Activated naive CD8-positive, alpha-beta T cell treated with anti-CD3 and anti-CD28 coated beads, Interleukin-2, amount 50 U/mL, for 16 hours (primary cell): Measurements from ENCODE around the gene PSMG3.
"Not testable (repeated sequence)": the region's sequence is repeated elsewhere in the genome, so short reads cannot be mapped to it uniquely, and the experiment has no call there.

ENCODE experiments used
- DNase-seq: peaks from one replicate; pipeline ENCODE4 v3.0.0-alpha.2; 2020; ENCODE audit warnings: low read depth, low spot score

The PSMG3 gene

DNA sequence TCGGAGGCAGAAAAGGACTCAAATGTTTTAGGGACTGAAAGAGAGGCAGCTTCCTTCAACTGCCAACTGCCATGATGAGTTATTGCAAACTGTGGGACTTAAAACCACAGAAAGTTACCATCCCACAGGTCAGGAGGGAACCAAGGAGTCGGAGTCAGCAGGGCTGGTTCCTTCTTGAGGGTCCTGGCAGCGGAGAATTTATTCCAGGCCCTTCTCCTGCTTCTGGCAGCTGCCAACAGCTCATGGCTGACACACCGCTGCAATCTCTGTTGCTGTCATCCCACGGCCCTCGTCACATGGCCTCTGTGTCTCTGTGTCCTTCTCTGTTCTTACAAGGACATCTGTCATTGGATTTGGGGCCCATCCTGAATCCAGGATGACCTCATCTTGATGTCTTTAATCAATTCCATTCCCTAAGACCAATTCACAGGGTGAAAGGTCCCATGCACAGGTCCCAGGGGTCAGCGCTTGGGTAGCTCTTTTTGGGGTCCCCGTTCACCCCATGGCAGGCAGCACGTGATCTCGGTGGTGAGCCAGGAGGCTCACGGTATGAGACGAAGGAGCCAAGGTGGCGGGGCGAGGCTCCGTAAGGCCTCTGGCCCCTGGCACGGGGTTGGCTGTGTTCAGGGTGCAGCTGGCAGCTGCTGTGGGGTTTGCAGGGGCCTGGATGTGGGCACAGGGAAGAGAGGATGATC, 27.4 kb upstream of the PSMG3 start:
- DNase-seq = no peak

DNA sequence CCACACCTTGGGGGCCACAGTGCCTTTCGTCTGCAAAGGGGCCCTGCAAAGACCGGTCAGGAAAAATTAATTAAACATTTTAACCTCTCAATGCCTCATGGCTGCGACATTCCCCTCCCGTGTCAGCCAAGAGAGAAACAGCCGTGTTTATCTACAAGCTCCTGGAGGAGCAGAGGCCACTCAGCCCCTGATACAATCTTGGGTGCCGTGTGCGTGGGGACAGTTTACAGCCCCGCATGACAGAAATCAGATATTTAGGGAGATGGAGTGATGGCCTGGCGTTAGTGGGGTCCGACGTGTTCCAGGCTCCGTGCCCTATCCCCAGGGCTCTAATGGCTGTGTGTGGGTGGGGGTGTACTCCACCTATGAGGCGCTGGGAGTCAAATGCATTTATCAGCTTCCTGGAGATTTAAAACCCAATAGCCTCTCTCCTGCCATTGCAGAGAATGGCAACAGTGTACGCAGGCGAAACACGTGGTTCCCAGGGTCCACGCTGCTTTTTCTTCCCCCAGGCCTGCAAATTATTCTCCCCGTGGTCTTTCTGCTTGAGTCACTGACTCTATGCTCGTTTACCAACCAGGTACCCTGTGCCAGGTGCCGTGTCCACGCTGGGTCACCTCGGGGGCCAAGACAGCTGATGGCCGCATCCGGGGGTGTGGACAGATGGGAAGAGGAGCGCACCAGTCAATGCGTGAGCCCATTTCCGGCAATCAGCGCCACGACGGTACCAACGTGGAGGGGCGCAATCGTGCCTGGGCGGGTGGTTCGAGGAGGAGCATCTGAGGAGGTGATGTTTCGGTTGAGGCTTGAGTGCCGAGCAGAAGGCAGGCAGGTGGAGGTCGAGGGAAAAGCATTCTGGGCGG, 26.6 kb upstream of the PSMG3 start:
- DNase-seq = no peak

DNA sequence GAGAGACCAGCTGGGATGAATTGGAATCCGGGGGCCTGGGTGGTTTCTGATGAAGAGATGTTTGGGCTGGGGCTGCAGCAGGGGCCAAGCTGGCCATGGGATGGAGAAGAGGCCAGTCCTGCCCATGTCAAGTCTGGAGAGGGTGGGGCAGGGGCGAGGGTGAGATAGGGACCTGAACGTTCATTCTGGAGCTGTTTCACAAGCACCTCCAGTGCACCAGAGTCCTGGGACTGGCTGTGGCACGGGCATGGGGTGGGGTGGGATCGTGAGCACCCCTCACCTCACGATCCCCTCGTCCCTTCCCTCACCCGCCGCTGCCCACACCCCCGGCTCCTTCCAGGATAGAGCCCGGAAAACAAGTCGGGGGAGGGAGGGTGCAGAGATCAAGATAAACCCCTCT, 25.8 kb upstream of the PSMG3 start:
- DNase-seq = no peak

DNA sequence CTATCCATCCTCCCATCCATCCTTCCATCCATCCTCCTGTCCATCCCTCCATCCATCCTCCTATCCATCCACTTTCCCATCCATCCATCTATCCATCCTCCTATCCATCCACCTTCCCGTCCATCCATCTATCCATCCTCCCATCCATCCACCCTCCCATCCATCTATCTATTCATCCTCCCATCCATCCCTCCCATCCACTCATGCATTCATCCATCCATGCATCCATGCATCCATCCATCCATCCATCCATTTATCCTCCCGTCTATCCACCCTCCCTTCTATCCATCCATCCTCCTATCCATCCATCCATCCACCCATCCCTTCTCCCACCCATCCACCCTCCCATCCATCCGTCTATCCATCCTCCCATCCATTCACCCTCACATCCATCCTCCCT, 25.2 kb upstream of the PSMG3 start:
- DNase-seq = no peak

DNA sequence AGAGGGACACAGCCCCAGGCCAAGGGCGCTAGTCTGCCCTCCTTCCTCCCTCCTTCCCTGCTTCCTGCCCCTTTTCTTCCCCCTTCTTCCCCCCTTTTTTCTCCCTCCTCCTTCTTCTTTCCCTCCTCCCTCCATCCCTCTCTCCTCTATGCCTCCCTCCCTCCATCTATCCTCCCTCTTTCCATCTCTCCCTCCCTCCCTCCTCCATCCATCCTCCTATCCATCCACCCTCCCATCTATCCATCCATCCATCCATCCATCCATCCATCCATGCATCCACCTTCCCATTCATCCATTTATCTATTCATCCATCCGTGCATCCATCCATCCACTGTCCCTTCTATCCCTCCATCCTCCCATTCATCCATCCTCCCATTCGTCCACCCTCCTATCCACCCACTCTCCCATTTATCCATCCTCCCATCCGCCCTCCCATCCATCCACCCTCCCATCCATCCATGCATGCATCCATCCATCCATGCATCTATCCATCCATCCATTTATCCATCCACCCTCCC, 24.1 kb upstream of the PSMG3 start:
- no peak for DNase-seq

DNA sequence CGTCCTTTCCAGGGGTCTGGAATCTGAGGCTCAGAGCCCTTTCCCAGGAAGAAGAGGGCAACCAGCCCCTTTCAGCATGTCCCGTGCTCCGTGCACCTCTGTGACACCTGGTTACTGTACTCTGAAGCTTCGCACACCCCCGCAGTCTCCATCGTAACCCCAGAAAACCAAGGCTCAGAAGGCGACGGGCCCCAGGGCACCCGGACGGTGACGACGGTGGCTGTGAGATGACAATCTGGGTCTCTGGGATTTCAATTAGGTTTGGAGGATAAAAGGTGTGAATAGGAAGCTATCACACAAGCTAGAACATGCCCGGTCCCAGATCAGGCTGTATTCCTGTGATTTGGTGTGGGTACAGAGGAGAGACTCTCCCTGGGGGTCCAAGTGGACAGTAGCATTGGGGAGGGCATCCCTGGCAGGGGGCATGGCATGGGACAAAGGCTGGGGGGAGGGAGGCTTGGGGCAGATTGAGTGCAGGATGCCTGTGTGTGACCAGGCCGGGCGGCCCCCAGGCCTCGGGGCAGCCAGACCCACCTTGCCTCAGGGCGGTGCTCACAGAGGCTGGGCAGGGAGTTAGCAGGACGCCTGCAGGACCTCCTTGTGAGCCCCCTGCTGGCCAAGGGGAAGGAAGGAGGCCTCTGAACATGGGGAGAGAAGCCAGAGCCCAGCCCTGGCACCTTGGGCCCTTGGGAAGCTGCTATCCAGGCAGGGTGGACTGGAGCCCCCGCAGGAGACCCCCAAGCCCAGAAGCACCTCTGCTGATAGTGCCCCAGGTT, 23.4 kb upstream of the PSMG3 start:
- DNase-seq = no peak

DNA sequence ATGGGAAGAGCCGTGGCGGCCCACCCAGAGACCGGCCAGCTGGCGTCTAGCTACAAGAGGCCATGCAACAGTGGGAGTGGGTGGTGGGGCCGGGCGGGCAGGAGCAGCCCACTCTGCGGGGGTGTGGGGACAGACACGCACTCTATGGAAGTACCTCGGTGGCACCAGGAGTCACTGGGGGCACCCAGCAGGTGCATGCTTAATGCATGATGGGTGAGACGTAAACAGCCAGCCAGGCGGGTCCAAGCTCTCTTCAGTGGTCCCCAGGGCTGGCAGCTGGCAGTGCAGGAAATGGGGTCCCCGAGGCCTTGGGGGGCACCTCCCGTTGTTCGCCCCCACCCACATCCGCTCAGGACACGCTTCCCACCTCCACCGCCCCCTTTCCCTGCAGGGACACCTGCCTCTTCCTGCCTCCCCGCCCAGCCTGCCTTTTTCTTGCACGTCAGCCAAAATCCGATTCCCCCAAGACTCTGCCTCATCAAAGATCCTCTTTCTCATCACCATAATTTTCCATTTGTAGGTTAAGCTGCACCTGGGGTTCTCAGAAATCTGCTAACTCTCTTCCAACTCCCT, 22.6 kb upstream of the PSMG3 start:
- DNase-seq = no peak

DNA sequence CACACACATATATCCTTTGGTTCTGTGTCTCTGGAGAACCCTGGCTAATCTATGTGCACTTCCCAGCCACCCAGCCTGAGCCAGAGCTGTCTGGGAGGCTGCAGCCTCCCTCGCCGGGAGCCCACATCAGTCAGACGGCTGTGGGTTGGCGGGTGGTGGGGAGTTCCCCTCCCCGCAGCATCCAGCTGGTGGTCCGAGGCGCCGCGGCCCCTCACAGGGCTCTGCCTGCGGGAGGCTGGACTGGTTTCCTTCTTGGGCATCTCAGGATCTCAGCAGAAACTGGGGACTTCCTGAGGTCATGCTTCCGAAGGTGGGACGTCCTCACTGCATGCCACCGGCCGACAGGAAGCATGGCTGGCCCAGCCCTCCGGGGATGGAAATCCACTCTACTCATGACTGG, 22.0 kb upstream of the PSMG3 start:
- DNase-seq = no peak

DNA sequence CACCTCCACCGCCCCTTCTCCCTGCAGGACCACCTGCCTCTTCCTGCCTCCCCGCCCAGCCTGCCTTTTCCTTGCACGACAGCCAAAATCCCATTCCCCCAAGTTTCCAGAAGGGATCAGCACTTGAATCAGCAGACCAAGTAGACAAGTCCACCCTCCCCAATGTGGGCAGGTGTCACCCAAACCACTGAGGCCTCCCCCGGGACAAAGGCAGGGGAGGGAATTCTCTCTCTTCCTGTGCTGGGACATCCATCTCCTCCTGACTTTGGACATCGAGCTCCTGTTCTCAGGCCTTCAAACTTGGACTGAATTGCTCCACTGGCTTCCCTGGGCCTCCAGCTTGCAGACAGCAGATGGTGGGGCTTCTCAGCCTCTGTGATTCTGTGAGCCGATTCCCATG, 21.6 kb upstream of the PSMG3 start:
- DNase-seq = no peak

DNA sequence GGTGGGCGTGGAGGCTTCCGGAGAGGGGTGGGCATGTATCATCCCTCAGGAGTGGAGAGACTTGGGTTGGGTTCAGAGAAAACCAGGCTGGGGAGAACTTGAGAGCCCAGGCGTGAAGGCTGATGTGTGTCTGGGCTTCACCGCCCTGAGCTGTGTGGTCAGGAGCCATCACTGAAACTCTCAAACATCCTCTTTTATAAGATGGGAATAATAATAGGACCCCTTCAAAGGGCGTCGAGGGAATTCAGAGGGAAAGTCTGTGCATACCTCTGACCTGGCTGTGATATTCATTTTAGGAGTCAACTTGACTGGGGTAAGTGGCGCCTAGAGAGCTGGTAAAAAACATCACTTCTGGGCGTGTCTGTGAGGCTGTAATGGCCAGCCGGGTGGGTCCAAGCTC, 21.1 kb upstream of the PSMG3 start:
- DNase-seq = no peak

DNA sequence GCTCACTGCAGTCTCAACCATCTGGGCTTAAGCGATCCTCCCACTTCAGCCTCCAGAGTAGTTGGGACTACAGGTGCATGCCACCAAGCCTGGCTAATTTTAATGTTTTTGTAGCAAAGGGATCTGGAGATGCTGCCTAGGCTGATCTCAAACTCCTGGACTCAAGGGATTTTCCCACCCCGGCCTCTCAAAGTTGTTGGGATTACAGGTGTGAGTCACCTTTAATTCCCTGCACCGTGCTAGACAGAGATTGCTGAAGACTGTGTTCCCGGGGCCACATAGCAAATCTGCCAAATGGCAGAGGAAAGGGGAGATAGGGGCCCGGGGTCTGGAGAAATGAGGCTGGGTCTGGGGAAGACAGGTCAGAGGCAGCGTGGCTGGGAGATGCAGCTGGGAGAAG, 20.6 kb upstream of the PSMG3 start:
- no peak for DNase-seq

DNA sequence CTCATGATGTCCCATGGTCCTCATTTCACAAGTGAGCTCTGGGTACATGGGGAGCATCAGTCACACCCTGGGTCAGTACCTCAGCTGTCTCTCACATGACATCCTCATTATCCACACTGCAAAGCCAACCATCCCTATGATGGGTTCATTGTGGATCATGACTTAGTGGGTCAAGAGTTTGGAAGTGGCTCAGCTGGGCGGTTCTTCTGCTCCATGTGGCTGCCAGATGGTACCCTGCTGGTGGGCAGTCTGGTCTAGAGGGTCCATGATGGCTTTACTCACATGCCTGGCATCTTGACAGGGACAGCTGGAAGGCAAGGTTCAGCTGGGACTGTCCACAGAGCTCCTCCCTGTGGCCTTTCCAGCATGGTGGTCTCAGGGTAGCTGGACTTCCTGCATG, 19.1 kb upstream of the PSMG3 start:
- no peak for DNase-seq

DNA sequence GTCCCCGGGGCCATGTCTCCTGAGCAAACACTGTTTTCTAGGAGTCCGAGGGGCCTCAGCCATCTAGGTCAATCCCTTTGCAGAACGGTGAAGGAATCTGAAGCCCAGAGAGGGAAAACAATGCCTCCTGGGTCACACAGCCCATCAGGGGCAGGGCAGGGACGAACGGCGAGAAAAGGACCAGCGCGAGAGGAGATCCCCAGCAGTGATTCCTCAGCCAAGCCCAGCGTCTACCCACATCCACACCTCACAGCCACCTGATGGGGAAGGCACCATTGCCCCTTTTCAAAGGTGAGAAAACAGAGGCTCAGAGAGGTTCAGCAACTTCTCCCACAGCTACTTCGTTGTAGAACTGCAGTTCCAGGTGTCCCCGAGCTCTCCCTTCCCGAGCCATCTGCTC, 17.9 kb upstream of the PSMG3 start:
- DNase-seq = no peak

DNA sequence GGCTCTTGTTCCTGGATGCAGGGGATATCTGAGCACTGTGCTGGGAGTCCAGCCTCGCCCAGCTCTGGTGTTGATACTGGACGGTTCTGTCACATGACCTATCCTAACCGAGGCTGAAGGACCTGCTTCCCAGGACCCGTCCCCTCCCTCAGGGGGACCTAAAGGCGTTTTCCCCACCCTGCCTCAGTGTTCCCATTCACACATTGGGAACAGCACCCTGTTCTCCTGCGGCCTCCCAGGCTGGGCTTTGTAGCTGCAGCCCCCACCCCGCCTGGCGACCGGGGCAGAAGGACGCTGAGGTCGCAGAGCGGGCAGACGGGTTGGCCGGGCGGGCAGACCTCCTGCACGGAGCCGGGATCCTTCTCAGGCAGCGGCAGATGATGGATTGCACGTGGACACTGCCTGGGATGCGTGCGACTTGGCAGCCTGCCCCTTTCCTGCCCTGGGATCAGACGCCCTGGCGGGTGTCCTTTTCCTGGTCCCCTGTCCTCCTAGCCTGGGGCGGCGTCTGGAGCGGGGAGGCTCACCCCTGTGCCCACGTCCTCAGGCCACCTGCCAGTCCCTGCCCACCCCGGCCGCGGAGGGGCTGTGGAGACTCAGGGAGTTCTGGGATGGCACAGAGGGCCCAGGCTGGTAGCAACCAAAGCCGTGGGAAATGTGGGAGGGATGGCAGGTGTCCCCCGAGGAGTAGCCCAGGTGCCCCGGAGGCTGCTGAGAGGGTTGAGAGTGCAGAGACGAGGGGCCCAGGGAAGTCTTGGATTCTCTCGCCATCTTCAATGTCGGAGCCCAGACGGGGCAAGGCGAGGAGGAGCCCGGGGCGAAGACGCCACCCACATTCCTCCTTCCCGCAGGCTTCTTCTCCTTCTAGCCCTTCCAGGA, 17.2 kb upstream of the PSMG3 start:
- no peak for DNase-seq

DNA sequence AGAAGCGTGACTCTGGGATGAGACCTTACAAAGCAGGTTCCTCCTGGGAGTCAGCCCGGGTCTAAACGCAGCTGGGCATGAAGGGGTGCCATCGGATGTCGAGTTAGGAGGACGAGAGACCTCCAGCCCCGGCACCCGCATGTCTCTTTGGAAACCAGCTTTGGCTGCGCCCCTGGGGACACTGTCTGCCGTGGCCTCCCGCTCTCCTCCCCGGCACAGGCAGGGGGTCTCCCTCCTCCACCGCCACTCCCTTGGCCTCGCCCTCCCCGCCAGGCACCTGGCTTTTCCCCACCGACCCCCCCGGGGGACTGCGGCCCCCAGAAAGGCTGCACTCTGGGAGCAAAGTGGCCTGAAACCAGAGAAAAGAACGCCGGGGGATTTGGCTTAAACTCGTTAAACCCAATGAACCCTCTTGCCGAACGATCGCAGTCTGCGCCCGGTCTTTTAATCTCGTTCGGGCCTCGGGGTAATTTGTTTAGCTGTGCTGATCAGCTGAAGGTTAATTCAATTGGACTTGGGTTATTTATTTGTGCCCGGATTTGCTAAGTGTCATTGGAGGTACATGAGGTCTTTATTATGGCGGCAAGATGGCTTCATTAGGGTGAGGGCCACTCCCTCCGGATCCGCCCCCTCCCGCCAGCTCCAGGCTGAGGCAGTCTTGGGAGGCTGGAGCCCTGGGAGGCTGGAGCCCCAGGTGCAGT, 16.4 kb upstream of the PSMG3 start:
- DNase-seq = no peak

DNA sequence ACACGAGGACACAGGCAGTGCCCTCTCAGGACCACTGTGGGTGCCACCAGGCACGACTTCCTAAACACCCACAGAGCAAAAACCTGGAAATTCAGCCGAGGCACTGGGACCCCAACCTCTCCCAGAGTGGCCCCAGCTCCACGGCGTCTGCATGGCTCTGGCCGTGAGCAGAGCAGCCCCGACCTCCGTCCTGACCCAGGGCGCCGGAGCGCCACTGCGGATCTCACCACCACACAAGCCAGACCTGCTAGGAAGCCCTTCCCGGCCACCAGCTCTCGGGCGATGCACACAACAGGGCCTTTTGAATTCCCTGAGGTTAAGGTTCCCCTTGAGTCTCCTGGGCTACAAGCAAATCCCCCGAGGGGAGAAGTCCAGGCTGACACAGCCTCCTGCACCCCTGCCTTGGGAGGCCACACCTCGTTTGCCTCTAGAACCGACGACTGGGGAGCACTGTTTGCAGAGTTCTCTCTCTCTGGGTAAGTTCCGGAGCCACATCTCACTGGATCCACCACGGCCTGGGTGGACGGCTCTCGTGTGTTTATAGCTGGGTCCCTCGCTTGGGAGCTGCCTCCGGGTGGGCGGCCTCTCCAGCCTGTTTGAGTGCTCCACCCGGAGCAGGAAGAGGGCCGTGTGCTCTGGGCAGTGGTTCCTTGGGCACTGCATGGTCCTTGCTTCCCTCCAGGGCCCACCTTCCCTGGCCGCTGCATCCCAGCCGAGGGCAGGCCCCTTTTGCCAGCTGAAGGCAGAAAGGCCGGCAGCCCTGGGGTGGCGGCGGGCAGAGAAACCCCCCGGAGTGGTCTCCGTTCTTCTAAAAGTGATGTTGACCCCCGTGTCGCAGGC, 15.5 kb upstream of the PSMG3 start:
- DNase-seq = no peak

DNA sequence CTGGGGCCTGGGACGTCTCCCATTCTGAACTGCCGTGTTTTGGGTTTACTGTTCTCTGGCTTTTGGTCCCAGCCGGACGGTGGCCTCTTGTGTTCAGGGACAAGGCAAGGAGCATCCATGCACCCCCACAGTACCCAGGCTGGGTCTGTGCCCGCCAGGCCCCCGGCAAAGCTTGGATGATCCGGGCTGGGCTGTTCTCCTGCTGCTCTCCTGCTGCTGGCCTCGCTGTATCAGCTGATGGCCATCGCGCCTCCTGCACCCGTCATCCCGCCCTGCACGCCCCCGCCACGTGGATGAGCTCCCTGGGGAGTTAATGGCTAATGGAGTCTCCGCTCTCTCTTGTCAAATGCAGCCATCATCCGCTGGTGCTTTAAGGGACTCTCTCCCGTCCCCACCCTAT, 14.9 kb upstream of the PSMG3 start:
- no peak for DNase-seq

DNA sequence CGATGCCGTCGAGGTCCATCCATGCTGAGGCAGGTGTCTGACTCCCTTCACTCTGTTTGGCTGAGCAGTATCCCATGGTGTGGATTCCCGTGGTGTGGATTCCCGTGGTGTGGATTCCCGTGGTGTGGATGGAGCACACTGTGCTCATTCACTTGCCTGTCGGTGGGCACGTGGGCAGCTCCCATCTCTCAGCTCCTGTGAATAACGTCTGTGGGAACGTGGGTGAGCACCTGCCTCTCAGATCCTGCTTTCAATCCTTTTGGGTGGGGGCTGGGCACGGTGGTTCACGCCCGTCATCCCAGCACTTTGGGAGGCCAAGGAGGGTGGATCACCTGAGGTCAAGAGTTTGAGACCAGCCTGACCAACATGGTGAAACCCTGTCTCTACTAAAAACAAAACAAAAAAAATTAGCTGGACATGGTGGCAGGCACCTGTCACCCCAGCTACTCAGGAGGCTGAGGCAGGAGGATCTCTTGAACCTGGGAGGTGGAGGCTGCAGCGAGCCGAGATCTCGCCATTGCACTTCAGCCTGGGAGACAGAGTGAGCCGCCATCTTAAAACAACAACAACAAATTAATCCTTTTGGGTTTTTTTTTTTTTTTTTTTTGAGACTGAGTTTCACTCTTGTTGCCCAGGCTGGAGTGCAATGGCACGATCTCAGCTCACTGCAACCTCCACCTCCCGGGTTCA, 13.6 kb upstream of the PSMG3 start:
- DNase-seq = not testable (repeated sequence)
